BLaER1 (cell line): ENCODE measurements around the gene CXCL1.

Source experiments
- H3K27ac ChIP-seq: shearing (Covaris generic); formaldehyde crosslinking; 2 replicates; pipeline ENCODE4 v1.8.1; 2022
- H3K27me3 ChIP-seq: shearing (Covaris generic); formaldehyde crosslinking; 2 replicates; pipeline ENCODE4 v1.8.1; 2022
- H3K36me3 ChIP-seq: shearing (Covaris generic); formaldehyde crosslinking; 2 replicates; pipeline ENCODE4 v1.8.1; 2022
- H3K4me1 ChIP-seq: shearing (Covaris generic); formaldehyde crosslinking; 2 replicates; pipeline ENCODE4 v1.8.1; 2022
- H3K4me2 ChIP-seq: shearing (Covaris generic); formaldehyde crosslinking; 2 replicates; pipeline ENCODE4 v1.8.1; 2022
- H3K4me3 ChIP-seq: shearing (Covaris generic); formaldehyde crosslinking; 2 replicates; pipeline ENCODE4 v1.8.1; 2022
- H3K9ac ChIP-seq: shearing (Covaris generic); formaldehyde crosslinking; 2 replicates; pipeline ENCODE4 v1.8.1; 2022
- H3K9me3 ChIP-seq: shearing (Covaris generic); formaldehyde crosslinking; 2 replicates; pipeline ENCODE4 v1.8.1; 2022
- H4K20me1 ChIP-seq: shearing (Covaris generic); formaldehyde crosslinking; 2 replicates; pipeline ENCODE4 v1.8.1; 2022
- Cebpa-rat ChIP-seq: shearing (Covaris generic); IDR thresholded peaks from 2 replicates; pipeline ENCODE4 v1.8.1; 2022

CXCL1 gene

DNA sequence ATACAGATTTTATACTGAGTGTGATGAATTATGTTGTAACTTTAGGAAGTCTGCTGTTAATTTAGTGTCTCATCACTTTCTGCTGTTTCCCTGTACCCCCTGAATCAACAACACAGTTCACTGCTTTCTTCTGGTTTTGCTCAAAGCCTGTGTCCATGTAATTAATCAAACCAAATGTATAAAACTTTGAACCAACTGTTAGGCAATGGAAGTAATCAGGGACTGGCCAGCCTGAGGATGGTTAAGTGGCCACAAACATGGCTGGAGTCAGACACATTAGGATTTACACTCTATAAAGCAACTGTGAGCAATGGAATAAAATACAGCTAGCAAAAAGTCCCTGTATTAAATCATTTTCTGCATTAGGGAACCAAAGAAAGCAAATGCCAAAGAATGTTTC, 42.6 kb downstream of the CXCL1 start:
- no peak overlapping the region for H3K4me2 ChIP-seq
- TF ChIP-seq Cebpa-rat = no peak
- no peak overlapping the region for H3K4me3 ChIP-seq
- H4K20me1 ChIP-seq = no peaks in the 10 kb centered on the region
- no peaks in the 10 kb centered on the region for H3K36me3 ChIP-seq
- H3K9me3 ChIP-seq = no peaks in the 10 kb centered on the region
- no peak overlapping the region for H3K9ac ChIP-seq
- no peaks in the 10 kb centered on the region for H3K4me1 ChIP-seq
- no peaks in the 10 kb centered on the region for H3K27me3 ChIP-seq
- H3K27ac ChIP-seq = no peak overlapping the region

DNA sequence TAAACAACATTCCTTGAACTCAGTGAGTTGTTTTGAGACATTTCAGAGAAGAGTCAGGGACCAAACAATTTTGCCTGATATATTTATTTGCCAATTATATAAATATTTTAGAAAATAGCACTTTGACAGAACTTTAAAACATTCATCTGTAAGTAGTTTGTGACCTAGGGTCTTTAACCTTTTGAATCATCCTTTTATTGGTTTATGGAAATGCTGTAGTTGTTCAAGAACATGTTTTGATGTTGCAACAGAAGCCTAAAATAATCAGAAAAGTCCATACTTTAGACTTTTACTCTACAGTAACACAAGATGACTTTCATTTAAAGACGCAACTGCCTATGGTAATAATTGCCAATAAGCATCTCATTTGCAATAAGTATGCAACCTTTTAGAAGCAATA, 43.0 kb downstream of the CXCL1 start:
- H3K4me2 ChIP-seq = no peak overlapping the region
- H3K9ac ChIP-seq = no peak overlapping the region
- H3K27ac ChIP-seq = no peak overlapping the region
- no peaks in the 10 kb centered on the region for H3K4me1 ChIP-seq
- H3K4me3 ChIP-seq = no peak overlapping the region
- H3K27me3 ChIP-seq = no peaks in the 10 kb centered on the region
- TF ChIP-seq Cebpa-rat = no peak
- H3K36me3 ChIP-seq = no peaks in the 10 kb centered on the region
- no peaks in the 10 kb centered on the region for H3K9me3 ChIP-seq
- H4K20me1 ChIP-seq = no peaks in the 10 kb centered on the region

DNA sequence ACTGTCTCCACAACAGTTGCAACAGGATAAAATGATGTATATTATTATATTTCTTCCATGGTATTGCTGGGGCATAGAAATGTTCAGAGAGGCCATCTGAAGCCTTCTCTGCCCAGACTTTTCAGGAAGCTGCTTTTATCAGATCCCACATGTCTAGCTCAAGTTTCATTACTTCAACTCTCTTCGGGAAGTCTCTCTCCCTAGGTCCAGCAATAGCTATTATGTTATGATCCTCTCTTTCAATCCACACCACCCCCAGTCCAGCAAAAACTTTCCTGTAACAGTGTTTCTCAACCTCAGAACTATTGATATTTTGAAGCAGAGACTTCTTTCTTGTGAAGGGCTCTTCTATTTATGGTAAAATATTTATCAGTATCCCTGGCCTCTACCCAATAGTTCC, 44.9 kb downstream of the CXCL1 start:
- Histone ChIP-seq H3K4me2 (no peak overlapping the region), H3K36me3 (no peaks in the 10 kb centered on the region), H3K4me3 (no peak overlapping the region), H3K4me1 (no peaks in the 10 kb centered on the region), H3K9me3 (no peaks in the 10 kb centered on the region), H3K27me3 (no peaks in the 10 kb centered on the region), H3K27ac (no peak overlapping the region), H3K9ac (no peak overlapping the region), H4K20me1 (no peaks in the 10 kb centered on the region)
- TF ChIP-seq Cebpa-rat = no peak

DNA sequence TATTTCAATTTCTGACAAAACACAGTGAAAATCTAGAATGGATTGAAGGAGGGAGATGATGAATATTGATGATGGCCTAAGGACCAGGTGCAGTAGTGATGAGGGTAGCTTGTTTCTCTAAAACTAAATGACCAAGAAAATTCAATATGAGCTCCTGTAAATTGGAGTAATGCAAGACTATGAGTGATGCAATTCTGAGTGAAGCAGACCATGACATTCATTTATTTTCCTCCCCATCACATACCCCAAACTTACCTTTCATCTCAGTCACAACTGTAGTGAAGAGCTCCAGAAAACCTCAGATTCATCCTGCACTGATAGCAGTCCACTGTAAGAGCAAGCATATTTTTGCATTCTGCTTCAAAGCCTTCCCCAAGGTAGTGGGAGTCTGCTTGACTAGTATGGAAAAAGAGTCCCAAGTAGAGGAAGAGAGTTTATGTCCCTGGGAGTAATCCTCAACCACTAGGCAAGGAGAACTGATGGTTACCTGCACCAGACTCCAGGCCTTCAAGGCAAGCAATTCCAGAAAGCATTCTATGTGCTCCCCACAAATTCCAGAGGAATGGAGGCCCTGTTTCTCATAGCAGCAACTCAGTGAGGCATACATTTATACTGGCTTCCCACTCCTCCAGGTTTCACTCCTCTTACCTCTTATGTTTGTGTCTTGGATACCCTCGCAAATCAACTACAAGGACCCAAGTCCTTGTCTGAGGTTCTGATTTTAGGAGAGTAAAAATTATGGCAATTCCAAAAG, 47.2 kb downstream of the CXCL1 start:
- no peak overlapping the region for H3K27ac ChIP-seq
- no peaks in the 10 kb centered on the region for H4K20me1 ChIP-seq
- no peak for TF ChIP-seq Cebpa-rat
- H3K4me3 ChIP-seq = no peak overlapping the region
- no peak overlapping the region for H3K9ac ChIP-seq
- no peaks in the 10 kb centered on the region for H3K4me1 ChIP-seq
- no peaks in the 10 kb centered on the region for H3K36me3 ChIP-seq
- no peaks in the 10 kb centered on the region for H3K27me3 ChIP-seq
- no peaks in the 10 kb centered on the region for H3K9me3 ChIP-seq
- H3K4me2 ChIP-seq = no peak overlapping the region

DNA sequence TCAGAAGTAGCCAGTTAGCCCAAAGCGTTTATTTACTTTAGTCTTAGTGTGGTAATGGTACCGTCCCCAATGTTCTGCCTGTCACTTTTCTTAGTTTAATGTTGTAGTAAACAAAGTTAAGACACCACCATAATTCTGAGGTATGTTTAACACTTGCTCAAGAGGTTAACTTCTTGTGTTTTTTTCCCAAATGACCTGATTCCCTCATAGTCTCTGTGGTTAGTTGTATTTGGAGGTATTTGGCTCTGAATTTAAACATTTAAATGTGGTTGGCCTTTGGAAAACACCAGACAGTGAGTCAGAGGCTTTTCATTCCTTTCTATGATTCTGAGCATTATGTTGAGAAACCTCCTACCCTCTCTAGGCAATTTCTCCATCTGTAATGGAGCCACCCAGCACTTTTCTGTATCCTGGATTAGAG, 47.9 kb downstream of the CXCL1 start:
- Histone ChIP-seq H3K36me3 (no peaks in the 10 kb centered on the region), H3K9ac (no peak overlapping the region), H3K4me3 (no peak overlapping the region), H3K27me3 (no peaks in the 10 kb centered on the region), H3K4me1 (no peaks in the 10 kb centered on the region), H3K27ac (no peak overlapping the region), H3K4me2 (no peak overlapping the region), H4K20me1 (no peaks in the 10 kb centered on the region), H3K9me3 (no peaks in the 10 kb centered on the region)
- no peak for TF ChIP-seq Cebpa-rat

DNA sequence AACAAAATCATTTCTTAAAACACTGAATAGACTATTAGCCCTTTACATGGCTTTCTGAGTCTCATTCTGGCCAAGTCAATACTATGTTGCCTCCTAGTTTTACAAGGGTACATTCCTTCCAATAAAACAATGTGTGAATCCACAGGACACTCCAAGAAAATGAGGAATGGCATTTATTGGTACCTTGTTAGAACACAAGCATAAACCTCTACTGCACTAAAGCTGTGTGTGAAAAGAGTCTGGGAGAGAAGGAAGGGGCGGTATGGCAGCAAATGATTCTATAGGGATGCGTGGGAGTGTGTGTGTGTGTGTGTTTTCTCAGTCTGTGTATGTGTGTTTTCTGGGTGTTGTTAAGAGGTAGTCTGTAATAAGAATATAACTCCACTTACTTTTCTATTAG, 48.9 kb downstream of the CXCL1 start:
- Histone ChIP-seq H3K9me3 (no peaks in the 10 kb centered on the region), H3K9ac (no peak overlapping the region), H3K27ac (no peak overlapping the region), H3K4me1 (no peaks in the 10 kb centered on the region), H3K4me3 (no peak overlapping the region), H3K27me3 (no peaks in the 10 kb centered on the region), H3K4me2 (no peak overlapping the region), H3K36me3 (no peaks in the 10 kb centered on the region), H4K20me1 (no peaks in the 10 kb centered on the region)
- no peak for TF ChIP-seq Cebpa-rat

DNA sequence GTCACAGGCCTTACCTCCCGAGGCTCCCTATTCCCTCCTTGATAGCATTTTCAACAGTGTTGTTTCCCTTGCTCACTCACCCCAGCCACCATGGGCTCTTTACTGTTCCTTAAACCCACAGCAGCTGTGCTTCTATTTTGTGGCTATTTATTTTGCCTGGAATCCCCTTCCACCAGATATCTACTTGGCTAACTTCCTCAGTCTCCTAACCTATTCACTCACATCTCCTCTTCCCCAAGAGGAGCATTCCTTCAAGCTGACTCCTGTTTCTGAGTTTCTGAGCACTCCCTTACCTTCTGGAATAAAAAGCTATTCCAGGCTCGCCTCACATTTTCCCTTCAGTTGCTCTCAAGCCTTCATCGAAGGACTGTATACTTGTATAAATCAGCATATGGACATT, 50.5 kb downstream of the CXCL1 start:
- no peak overlapping the region for H3K27ac ChIP-seq

More for the DNA sequence above, 50.5 kb downstream of the CXCL1 start:
- no peaks in the 10 kb centered on the region for H3K27me3 ChIP-seq
- no peak overlapping the region for H3K9ac ChIP-seq
- no peaks in the 10 kb centered on the region for H3K4me1 ChIP-seq
- no peaks in the 10 kb centered on the region for H4K20me1 ChIP-seq
- H3K4me3 ChIP-seq = no peak overlapping the region
- H3K36me3 ChIP-seq = no peaks in the 10 kb centered on the region
- no peak for TF ChIP-seq Cebpa-rat
- H3K9me3 ChIP-seq = no peaks in the 10 kb centered on the region
- no peak overlapping the region for H3K4me2 ChIP-seq
